Adrenal gland (tissue), 12 donors: ENCODE data around the gene AGK. TPM values are rescaled to one million over a fixed set of nuclear protein-coding genes. Genes with fewer than 3 reads are reported as not detected.

Source experiments
- DNase-seq, 7 donors: peaks; one replicate each; pipeline ENCODE4 v3.0.0-alpha.2; 2019 to 2020
- H3K27ac ChIP-seq, 5 donors: fragments of 200-600 bp; sonication (generic) in 4 of 5; 1 replicate in 3 of 5; 2 replicates in 2 of 5; pipeline versions ENCODE4 v1.5.1 to v1.8.0; 2016 to 2020; ENCODE audit warnings: mild to moderate bottlenecking in 1 of 5
- H3K27me3 ChIP-seq: fragments of 200-600 bp; 2 replicates; pipeline ENCODE4 v1.8.0; 2021
- H3K36me3 ChIP-seq, 2 donors: fragments of 200-600 bp; replicated peaks in 1 of 2; 1 replicate in 1 of 2; 2 replicates in 1 of 2; pipeline versions ENCODE4 v1.5.1 to v1.8.0; 2018 to 2022
- H3K4me1 ChIP-seq, 2 donors: fragments of 200-600 bp; replicated peaks in 1 of 2; 1 replicate in 1 of 2; 2 replicates in 1 of 2; pipeline versions ENCODE4 v1.5.1 to v1.8.0; 2018 to 2021
- H3K4me3 ChIP-seq, 4 donors: fragments of 200-600 bp; sonication (generic) in 3 of 4; one replicate each; pipeline ENCODE4 v1.5.1; 2016 to 2018
- H3K9me3 ChIP-seq, 3 donors: fragments of 200-600 bp; sonication (generic) in 1 of 3; replicated peaks in 1 of 3; 1 replicate in 2 of 3; 2 replicates in 1 of 3; pipeline versions ENCODE4 v1.5.1 to v1.8.0; 2016 to 2021
- POLR2A ChIP-seq, 2 donors: fragments of 450-650 bp; IDR thresholded peaks; one replicate each; pipeline ENCODE4 v1.6.1; 2017; ENCODE audit warnings: antibody characterized with exemption in 2 of 2, mild to moderate bottlenecking in 2 of 2, moderate library complexity in 1 of 2
- WGBS, 4 donors: extraction: QIAGEN DNeasy Blood & Tissue Kit in 2 of 4; methylation state at CpG; one replicate each; pipeline versions ENCODE4 v1.1.5 to v1.1.7; 2013 to 2017; 5-methylcytosine and 5-hydroxymethylcytosine counted together
- intact Hi-C, 2 donors: fragments of 100-400 bp; cut with DNase I; formaldehyde crosslinking; loops; one replicate each; pipeline versions ENCODE4 v1.14.1 to v1.15.0; 2022 to 2023
- polyA plus RNA-seq, 3 donors: library from polyadenylated mRNA; stranded (reverse); fragments of 200-250 nt in 2 of 3; fragments of 350-450 nt in 1 of 3; fragmentation: Illumina TruSeq in 1 of 3; extraction: RNeasy Lipid Tissue Mini Kit (QIAGEN cat#74804) in 1 of 3; gene quantifications; one replicate each; pipeline ENCODE4 v1.2.3, GENCODE V29; 2013 to 2014
- total RNA-seq, 9 donors: library from RNA; depleted of rRNA in 4 of 9; stranded (reverse); fragments of >200 nt in 4 of 9; fragments of 120-200 nt in 1 of 9; fragmentation: NEBNext Ultra II Directional in 1 of 9; extraction: Animal tissue kit (Norgen Biotek cat#: 25700) in 1 of 9; gene quantifications; one replicate each; pipeline versions ENCODE4 v1.1.0 to v1.2.4, GENCODE V29; 2013 to 2023
- TF ChIP-seq, protein P1 (sequence below), 6 experiments: fragments of 450-650 bp in 4 of 6; fragments of 200-600 bp in 2 of 6; sonication (generic) in 1 of 6; IDR thresholded peaks; 1 replicate in 5 of 6; 2 replicates in 1 of 6; pipeline versions ENCODE4 v1.5.1 to v1.8.0; 2016 to 2021; ENCODE audit warnings: antibody characterized with exemption in 6 of 6, mild to moderate bottlenecking in 2 of 6, moderate library complexity in 1 of 6
- donor health status: healthy with polysubstance abuse.
- donor health status: Bipolar disorder and iron deficiency.
- donor health status: DM: yes; HTN: yes; CAD: no.
- donor health status: DM: no; HTN: no; CAD: no.
- donor health status: DM: no; HTN: no; CAD: no.
- donor health status: DM: yes; HTN: yes; CAD: no.

Gene AGK
- total and polyA plus RNA-seq, 12 donors: 11.1 to 89.9 (median 28.3) TPM

DNA sequence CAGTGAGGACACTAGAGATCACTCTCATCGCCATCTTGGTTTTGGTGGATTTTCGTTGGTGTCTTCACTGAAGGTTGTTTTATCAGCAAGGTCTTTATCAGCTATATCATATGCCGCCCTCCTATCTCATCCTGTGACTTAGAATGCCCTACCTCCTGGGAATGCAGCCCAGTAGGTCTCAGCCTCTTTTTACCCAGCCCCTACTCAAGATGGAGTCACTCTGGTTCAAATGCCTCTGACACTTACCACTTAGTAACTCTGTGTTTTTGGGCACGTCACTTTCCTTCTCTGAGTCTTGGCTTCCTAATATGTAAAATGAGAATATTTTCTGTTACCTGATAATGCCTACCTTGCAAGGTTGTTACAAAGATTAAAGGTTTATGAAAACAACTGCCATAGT, 37.7 kb downstream of the AGK start:
- no peaks in the 10 kb centered on the region for H3K36me3 ChIP-seq
- peaks cover 0 to 6% of the 10 kb centered on the region in 2 donors for H3K4me1 ChIP-seq
- no peak overlapping the region for H3K27ac ChIP-seq
- DNase-seq: no peak
- no peaks in the 10 kb centered on the region for H3K27me3 ChIP-seq
- no peak for TF ChIP-seq POLR2A (IDR thresholded peaks at IDR 0.05)
- TF ChIP-seq, protein P1, sequence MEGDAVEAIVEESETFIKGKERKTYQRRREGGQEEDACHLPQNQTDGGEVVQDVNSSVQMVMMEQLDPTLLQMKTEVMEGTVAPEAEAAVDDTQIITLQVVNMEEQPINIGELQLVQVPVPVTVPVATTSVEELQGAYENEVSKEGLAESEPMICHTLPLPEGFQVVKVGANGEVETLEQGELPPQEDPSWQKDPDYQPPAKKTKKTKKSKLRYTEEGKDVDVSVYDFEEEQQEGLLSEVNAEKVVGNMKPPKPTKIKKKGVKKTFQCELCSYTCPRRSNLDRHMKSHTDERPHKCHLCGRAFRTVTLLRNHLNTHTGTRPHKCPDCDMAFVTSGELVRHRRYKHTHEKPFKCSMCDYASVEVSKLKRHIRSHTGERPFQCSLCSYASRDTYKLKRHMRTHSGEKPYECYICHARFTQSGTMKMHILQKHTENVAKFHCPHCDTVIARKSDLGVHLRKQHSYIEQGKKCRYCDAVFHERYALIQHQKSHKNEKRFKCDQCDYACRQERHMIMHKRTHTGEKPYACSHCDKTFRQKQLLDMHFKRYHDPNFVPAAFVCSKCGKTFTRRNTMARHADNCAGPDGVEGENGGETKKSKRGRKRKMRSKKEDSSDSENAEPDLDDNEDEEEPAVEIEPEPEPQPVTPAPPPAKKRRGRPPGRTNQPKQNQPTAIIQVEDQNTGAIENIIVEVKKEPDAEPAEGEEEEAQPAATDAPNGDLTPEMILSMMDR (IDR thresholded peaks at IDR 0.05): no peak
- WGBS, 4 donors: 91 to 99% (median 95%) methylated on average over 4 of the region's 4 CpGs
- no peaks in the 10 kb centered on the region for H3K9me3 ChIP-seq
- intact Hi-C loops: no loop called here
- H3K4me3 ChIP-seq: no peak overlapping the region

GRCh38 chr7:141590071-141590470, 38.9 kb downstream of the AGK start:
- H3K4me3 ChIP-seq: no peak overlapping the region
- H3K27ac ChIP-seq: no peak overlapping the region
- H3K4me1 ChIP-seq: peaks cover 0 to 6% of the 10 kb centered on the region in 2 donors
- H3K36me3 ChIP-seq: no peaks in the 10 kb centered on the region
- 92 to 96% (median 94%) methylated on average over 3 of the region's 3 CpGs for WGBS, 4 donors
- TF ChIP-seq, protein P1 (IDR thresholded peaks at IDR 0.05): no peak
- no peak for TF ChIP-seq POLR2A (IDR thresholded peaks at IDR 0.05)
- intact Hi-C loops: no loop called here
- H3K27me3 ChIP-seq: no peaks in the 10 kb centered on the region
- DNase-seq: no peak
- no peaks in the 10 kb centered on the region for H3K9me3 ChIP-seq

GRCh38 chr7:141590666-141591065, 39.5 kb downstream of the AGK start:
- 85 to 97% (median 91%) methylated on average over 3 of the region's 3 CpGs for WGBS, 4 donors
- H3K36me3 ChIP-seq: no peaks in the 10 kb centered on the region

GRCh38 chr7:141593134-141593533, 41.9 kb downstream of the AGK start:
- 31 to 57% (median 45%) methylated on average over 2 of the region's 2 CpGs for WGBS, 4 donors

More at GRCh38 chr7:141590666-141591065, 39.5 kb downstream of the AGK start:
- no peaks in the 10 kb centered on the region for H3K9me3 ChIP-seq
- H3K4me3 ChIP-seq: no peak overlapping the region
- intact Hi-C loops: no loop called here
- H3K27ac ChIP-seq: no peak overlapping the region
- no peaks in the 10 kb centered on the region for H3K27me3 ChIP-seq
- TF ChIP-seq, protein P1 (IDR thresholded peaks at IDR 0.05): no peak
- TF ChIP-seq POLR2A (IDR thresholded peaks at IDR 0.05): no peak
- no peak for DNase-seq
- peaks cover 0 to 6% of the 10 kb centered on the region in 2 donors for H3K4me1 ChIP-seq

More at GRCh38 chr7:141593134-141593533, 41.9 kb downstream of the AGK start:
- Histone ChIP-seq H3K4me3 (no peak overlapping the region), H3K27ac (no peak overlapping the region), H3K27me3 (no peaks in the 10 kb centered on the region), H3K9me3 (no peaks in the 10 kb centered on the region), H3K36me3 (no peaks in the 10 kb centered on the region), H3K4me1 (peaks cover 0 to 6% of the 10 kb centered on the region in 2 donors)
- no peak for DNase-seq
- intact Hi-C loops: no loop called here
- TF ChIP-seq, protein P1 (IDR thresholded peaks at IDR 0.05): no peak
- TF ChIP-seq POLR2A (IDR thresholded peaks at IDR 0.05): no peak
